ENCODE measurements around the gene RBMY1D.

DNA sequence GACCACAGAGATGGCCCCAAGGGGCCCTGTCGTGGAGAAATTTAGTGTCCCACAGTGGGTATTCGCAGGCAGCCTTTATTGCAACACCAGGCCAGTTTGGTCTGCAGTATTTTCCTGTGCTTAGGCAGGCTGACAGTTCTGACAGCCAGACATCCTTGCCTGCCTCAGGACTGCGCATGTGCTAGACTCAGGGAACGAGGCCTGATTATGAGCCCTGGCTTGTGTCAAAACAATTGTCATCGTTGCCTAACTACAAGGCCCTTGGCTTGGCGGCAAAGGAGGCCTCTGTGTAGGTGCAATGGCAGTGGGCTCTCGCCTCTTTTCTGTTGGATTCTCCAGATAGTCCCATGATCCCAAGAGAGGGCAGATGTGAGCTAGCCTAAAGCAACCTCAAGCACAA lies 59.3 kb downstream of the RBMY1D start:
- TF ChIP-seq JUN (CRISPR knock-in tag; IDR thresholded peaks at IDR 0.05) (no peak), HNRNPUL1 (IDR thresholded peaks at IDR 0.05; ENCODE audit: low read depth, low read length) (no peak), ZNF350 (CRISPR knock-in tag; IDR thresholded peaks at IDR 0.05; ENCODE audit: borderline replicate concordance, low read depth) (no peak), KIAA2018 (CRISPR knock-in tag; IDR thresholded peaks at IDR 0.05; ENCODE audit: borderline replicate concordance) (no peak), RERE (CRISPR knock-in tag; IDR thresholded peaks at IDR 0.05; ENCODE audit: low read depth) (no peak), ETV6 (CRISPR knock-in tag; conservative IDR thresholded peaks at IDR 0.05) (no peak), SP1 (IDR thresholded peaks at IDR 0.05) (no peak), SP1 (CRISPR knock-in tag; IDR thresholded peaks at IDR 0.05) (no peak)

Data from HepG2 (cell line).